Neural cell (in vitro differentiated cells): ENCODE data around the gene SPDEF. TPM values are rescaled to one million over a fixed set of nuclear protein-coding genes. Genes with fewer than 3 reads are reported as not detected.

ENCODE experiments used
- H2AFZ ChIP-seq: fragments of 200-600, 300-800 bp; sonication (generic), shearing (Covaris generic); 2 replicates; pipeline ENCODE4 v1.6.0; 2014; ENCODE audit warnings: low read depth, mild to moderate bottlenecking, antibody characterized with exemption, low read length, moderate library complexity
- H3F3A ChIP-seq: fragments of 200-600 bp; shearing (Covaris generic); 2 replicates; pipeline ENCODE4 v1.6.1; 2016; ENCODE audit warnings: mild to moderate bottlenecking, moderate library complexity, mixed read lengths, antibody characterized with exemption, low read length; ENCODE audit not compliant: insufficient read depth, poor library complexity, severe bottlenecking
- H3K27ac ChIP-seq: fragments of 200-600, 300-800 bp; sonication (generic), shearing (Covaris generic); 2 replicates; pipeline ENCODE4 v1.5.1; 2014; ENCODE audit warnings: mild to moderate bottlenecking, low read length, moderate library complexity
- H3K27me3 ChIP-seq: fragments of 300-800, 200-600 bp; sonication (generic), shearing (Covaris generic); 2 replicates; pipeline ENCODE4 v1.6.0; 2014; ENCODE audit warnings: mild to moderate bottlenecking, low read depth, low read length, moderate library complexity; ENCODE audit not compliant: insufficient read depth
- H3K36me3 ChIP-seq: fragments of 300-800, 200-600 bp; sonication (generic), shearing (Covaris generic); 2 replicates; pipeline ENCODE4 v1.5.1; 2014; ENCODE audit warnings: mild to moderate bottlenecking, antibody characterized with exemption, low read length, moderate library complexity; ENCODE audit not compliant: insufficient read depth
- H3K4me2 ChIP-seq: fragments of 300-800, 200-600 bp; sonication (generic), shearing (Covaris generic); 2 replicates; pipeline ENCODE4 v1.6.0; 2014; ENCODE audit warnings: mild to moderate bottlenecking, low read length
- H3K4me3 ChIP-seq: fragments of 300-800, 200-600 bp; sonication (generic), shearing (Covaris generic); 2 replicates; pipeline ENCODE4 v1.5.1; 2014; ENCODE audit warnings: mild to moderate bottlenecking, low read length, moderate library complexity
- H3K79me2 ChIP-seq: fragments of 200-600 bp; shearing (Covaris generic); replicated peaks from 2 replicates; pipeline ENCODE4 v1.6.0; 2014; ENCODE audit warnings: mild to moderate bottlenecking, low read length, moderate library complexity; ENCODE audit not compliant: insufficient read depth
- H3K9ac ChIP-seq: fragments of 300-800, 200-600 bp; sonication (generic), shearing (Covaris generic); 2 replicates; pipeline ENCODE4 v1.6.1; 2016; ENCODE audit warnings: mild to moderate bottlenecking, low read length, mixed read lengths
- H3K9me2 ChIP-seq: fragments of 200-600 bp; shearing (Covaris generic); 2 replicates; pipeline ENCODE4 v1.6.1; 2016; ENCODE audit warnings: mild to moderate bottlenecking, low read length, mixed read lengths; ENCODE audit not compliant: insufficient read depth
- H3K9me3 ChIP-seq: fragments of 200-600, 300-800 bp; sonication (generic), shearing (Covaris generic); 2 replicates; pipeline ENCODE4 v1.6.1; 2016; ENCODE audit warnings: mild to moderate bottlenecking, mixed run types, low read length, moderate library complexity, mixed read lengths
- H4K20me1 ChIP-seq: fragments of 200-600 bp; shearing (Covaris generic); 2 replicates; pipeline ENCODE4 v1.6.1; 2016; ENCODE audit warnings: mild to moderate bottlenecking, mixed run types; ENCODE audit not compliant: insufficient read depth
- CTCF ChIP-seq: fragments of 450-650 bp; IDR thresholded peaks from 2 replicates; pipeline ENCODE4 v1.5.1; 2014; ENCODE audit warnings: antibody characterized with exemption, mild to moderate bottlenecking, moderate library complexity; ENCODE audit not compliant: poor library complexity, severe bottlenecking
- EP300 ChIP-seq: fragments of 450-650 bp; conservative IDR thresholded peaks from 2 replicates; pipeline ENCODE4 v1.6.1; 2014; ENCODE audit warnings: antibody characterized with exemption, mild to moderate bottlenecking, moderate library complexity; ENCODE audit not compliant: poor library complexity, severe bottlenecking
- EZH2 ChIP-seq: fragments of 200-600, 300-800 bp; shearing (Covaris generic), sonication (generic); IDR thresholded peaks from 2 replicates; pipeline ENCODE4 v1.6.1; 2014; ENCODE audit warnings: antibody characterized with exemption, low read length, borderline replicate concordance, mild to moderate bottlenecking; ENCODE audit not compliant: insufficient read depth, poor library complexity, severe bottlenecking
- MXI1 ChIP-seq: fragments of 450-650 bp; conservative IDR thresholded peaks from 2 replicates; pipeline ENCODE4 v1.6.1; 2014; ENCODE audit warnings: antibody characterized with exemption, mild to moderate bottlenecking; ENCODE audit not compliant: poor library complexity, severe bottlenecking
- POLR2AphosphoS5 ChIP-seq: IDR thresholded peaks from 2 replicates; pipeline ENCODE4 v1.6.1; 2012
- RAD21 ChIP-seq: fragments of 450-650 bp; conservative IDR thresholded peaks from 2 replicates; pipeline ENCODE4 v1.6.1; 2014; ENCODE audit warnings: antibody characterized with exemption, mild to moderate bottlenecking, moderate library complexity
- REST ChIP-seq: IDR thresholded peaks from 2 replicates; pipeline ENCODE4 v1.6.1; 2012; ENCODE audit warnings: borderline replicate concordance
- SMC3 ChIP-seq: fragments of 450-650 bp; conservative IDR thresholded peaks from 2 replicates; pipeline ENCODE4 v1.6.1; 2014; ENCODE audit warnings: antibody characterized with exemption, mild to moderate bottlenecking, moderate library complexity; ENCODE audit not compliant: poor library complexity
- TAF1 ChIP-seq: IDR thresholded peaks from 2 replicates; pipeline ENCODE4 v1.6.1; 2012; ENCODE audit warnings: low read depth
- polyA plus RNA-seq: library from polyadenylated mRNA; depleted of rRNA; stranded (reverse); fragments of >200 nt; gene quantifications from 2 replicates; pipeline ENCODE4 v1.2.3, GENCODE V29; 2014

Gene SPDEF
- polyA plus RNA-seq, 1 donor from 2014 or later = 0.36 TPM

- no peaks in the 10 kb centered on the region for H3K9me3 ChIP-seq
- no peak overlapping the region for H3K4me3 ChIP-seq
- H2AFZ ChIP-seq = no peak overlapping the region
- H3K4me2 ChIP-seq = no peak overlapping the region
- H3K9ac ChIP-seq = no peak overlapping the region
- no peaks in the 10 kb centered on the region for H3F3A ChIP-seq
- H4K20me1 ChIP-seq = no peaks in the 10 kb centered on the region
- H3K27ac ChIP-seq = no peak overlapping the region
- H3K36me3 ChIP-seq = no peaks in the 10 kb centered on the region
- no peaks in the 10 kb centered on the region for H3K27me3 ChIP-seq
- no peaks in the 10 kb centered on the region for H3K9me2 ChIP-seq
- no peak for TF ChIP-seq EZH2
- no peak for TF ChIP-seq SMC3
- no peak for TF ChIP-seq RAD21
- no peak for TF ChIP-seq REST
- TF ChIP-seq CTCF = no peak
- TF ChIP-seq EP300 = no peak
- TF ChIP-seq MXI1 = no peak
- no peak for TF ChIP-seq TAF1
- TF ChIP-seq POLR2AphosphoS5 = no peak
- no peaks in the 10 kb centered on the region for H3K79me2 ChIP-seq
Measured at GRCh38 chr6:34597605-34598353, 41.6 kb upstream of the SPDEF start.

- Histone ChIP-seq H3F3A (no peaks in the 10 kb centered on the region), H4K20me1 (no peaks in the 10 kb centered on the region), H3K36me3 (no peaks in the 10 kb centered on the region), H3K4me3 (no peak overlapping the region), H3K9me3 (no peaks in the 10 kb centered on the region), H3K4me2 (no peak overlapping the region), H3K9me2 (no peaks in the 10 kb centered on the region), H2AFZ (no peak overlapping the region), H3K27ac (no peak overlapping the region), H3K27me3 (no peaks in the 10 kb centered on the region), H3K9ac (no peak overlapping the region), H3K79me2 (no peaks in the 10 kb centered on the region)
- no peak for TF ChIP-seq CTCF
- no peak for TF ChIP-seq TAF1
- no peak for TF ChIP-seq MXI1
- no peak for TF ChIP-seq REST
Measured at GRCh38 chr6:34596798-34597197, 40.7 kb upstream of the SPDEF start.
